G401.6 (cell line): Measurements from ENCODE around the gene SPTBN5.

Source experiments
- FAIRE-seq: peaks from 2 replicates; lab custom pipeline; 2012; peaks lifted over from hg19 to GRCh38; lab: Jason Lieb, UNC

SPTBN5 gene

GRCh38 chr15:41801185-41801584 lies 92.7 kb downstream of the SPTBN5 start:
- FAIRE-seq: no peak

DNA sequence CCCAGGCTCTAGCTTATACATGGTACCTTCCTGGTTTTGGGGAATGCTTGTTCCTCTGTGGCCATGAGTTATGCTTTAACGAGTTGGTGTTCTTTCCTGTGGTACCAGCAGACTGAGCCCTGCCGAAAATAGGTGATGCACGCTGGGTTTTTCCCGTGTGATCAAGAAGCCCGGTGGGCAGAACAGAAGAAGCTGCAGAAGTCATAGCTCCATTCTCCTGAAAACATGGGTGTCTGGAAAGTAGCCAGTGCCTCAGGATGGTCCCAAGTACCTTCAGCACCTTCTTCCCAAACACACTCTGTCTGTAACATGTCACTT lies 94.4 kb downstream of the SPTBN5 start:
- no peak for FAIRE-seq

DNA sequence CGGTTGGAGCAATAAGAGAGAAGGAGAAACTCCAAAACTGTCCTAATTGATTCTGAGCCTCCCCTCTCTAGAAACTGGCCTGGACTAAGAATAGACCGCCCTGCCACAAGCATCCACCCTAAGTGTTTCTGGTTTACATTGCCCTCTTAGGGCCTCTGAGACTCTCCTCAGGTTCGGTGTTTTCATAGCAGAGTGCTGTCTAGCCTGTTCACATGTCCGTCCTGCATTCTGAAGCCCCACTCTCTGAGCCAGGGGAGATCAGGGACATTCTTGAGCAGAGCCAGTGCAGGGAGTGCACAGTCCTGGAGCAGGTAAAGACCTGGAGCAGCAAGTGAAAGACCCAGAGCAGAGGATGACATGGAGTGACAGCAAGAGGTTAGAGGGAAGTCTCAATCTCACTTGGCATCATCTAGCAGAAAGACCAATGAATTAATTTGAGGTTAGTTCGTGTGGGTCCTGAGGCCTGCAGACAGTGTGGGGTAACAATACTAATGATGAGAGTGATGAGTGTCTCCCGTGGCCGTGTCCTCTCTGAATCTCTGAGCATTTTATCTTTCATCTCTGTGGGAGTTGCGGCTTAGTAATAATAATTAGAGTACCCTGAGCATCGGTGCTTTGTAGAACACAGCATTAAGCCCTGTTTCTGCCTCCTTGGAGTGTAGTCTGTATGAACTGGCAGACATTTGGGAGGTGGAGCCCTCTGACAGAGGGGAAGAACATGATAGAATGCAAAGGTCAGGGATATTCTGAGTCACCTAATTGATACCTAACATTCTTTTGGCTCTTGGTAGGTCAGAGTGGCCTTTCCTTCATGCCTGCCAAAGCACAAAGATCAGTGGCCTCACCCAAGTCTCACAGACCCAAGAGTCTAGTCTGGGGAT lies 95.0 kb downstream of the SPTBN5 start:
- FAIRE-seq: no peak
